WTC11 (cell line): ENCODE data around the gene ARL5B.

Source experiments
- CTCF ChIP-seq: fragments of 200-600 bp; IDR thresholded peaks from 2 replicates; pipeline ENCODE4 v1.8.0; 2022; ENCODE audit warnings: antibody characterized with exemption
- E2F4 ChIP-seq: sonication (generic); formaldehyde crosslinking; IDR thresholded peaks from 2 replicates; pipeline ENCODE4 v1.8.1; 2022; ENCODE audit warnings: low read depth, mild to moderate bottlenecking, moderate library complexity, missing genetic modification reagents, borderline replicate concordance
- GABPB1 ChIP-seq: sonication (generic); formaldehyde crosslinking; IDR thresholded peaks from 2 replicates; pipeline ENCODE4 v1.8.1; 2023; ENCODE audit warnings: mild to moderate bottlenecking, missing genetic modification reagents
- GTF2I ChIP-seq: fragments of 250-450 bp; sonication (Bioruptor Pico); conservative IDR thresholded peaks from 2 replicates; pipeline ENCODE4 v1.4.0; 2021; ENCODE audit warnings: mild to moderate bottlenecking
- HMGXB4 ChIP-seq: sonication (generic); formaldehyde crosslinking; IDR thresholded peaks from 2 replicates; pipeline ENCODE4 v1.8.1; 2023; ENCODE audit warnings: mild to moderate bottlenecking, moderate library complexity, missing genetic modification reagents
- IRF1 ChIP-seq: sonication (generic); formaldehyde crosslinking; IDR thresholded peaks from 2 replicates; pipeline ENCODE4 v1.8.0; 2023; ENCODE audit warnings: missing genetic modification reagents
- JUN ChIP-seq: sonication (generic); formaldehyde crosslinking; IDR thresholded peaks from 2 replicates; pipeline ENCODE4 v1.8.0; 2023; ENCODE audit warnings: mild to moderate bottlenecking, missing genetic modification reagents
- NFYB ChIP-seq: sonication (generic); formaldehyde crosslinking; conservative IDR thresholded peaks from 2 replicates; pipeline ENCODE4 v1.8.0; 2022; ENCODE audit warnings: low read depth, missing genetic modification reagents
- SOX15 ChIP-seq: fragments of 250-450 bp; sonication (Bioruptor Pico); IDR thresholded peaks from 2 replicates; pipeline ENCODE4 v1.9.0; 2021; ENCODE audit warnings: mild to moderate bottlenecking
- ZNF232 ChIP-seq: sonication (generic); formaldehyde crosslinking; IDR thresholded peaks from 2 replicates; pipeline ENCODE4 v1.8.0; 2022; ENCODE audit warnings: mild to moderate bottlenecking, missing genetic modification reagents
- ZNF512 ChIP-seq: sonication (generic); formaldehyde crosslinking; IDR thresholded peaks from 2 replicates; pipeline ENCODE4 v1.8.1; 2022; ENCODE audit warnings: missing genetic modification reagents, borderline replicate concordance

- TF ChIP-seq HMGXB4 (CRISPR knock-in tag) (no peak), CTCF (no peak), IRF1 (CRISPR knock-in tag) (no peak), ZNF512 (CRISPR knock-in tag) (no peak), JUN (no peak), NFYB (CRISPR knock-in tag) (no peak), GABPB1 (CRISPR knock-in tag) (no peak), GTF2I (CRISPR knock-in tag) (no peak), E2F4 (CRISPR knock-in tag) (no peak), ZNF232 (CRISPR knock-in tag) (no peak), SOX15 (CRISPR knock-in tag) (no peak)
Measured at GRCh38 chr10:18635995-18636394, 23.2 kb upstream of the ARL5B start.
